ENCODE data around the gene MYO7B.

Gene MYO7B

GRCh38 chr2:127590386-127591190 is 55.1 kb downstream of the MYO7B start:
- no peak for DNase-seq

DNA sequence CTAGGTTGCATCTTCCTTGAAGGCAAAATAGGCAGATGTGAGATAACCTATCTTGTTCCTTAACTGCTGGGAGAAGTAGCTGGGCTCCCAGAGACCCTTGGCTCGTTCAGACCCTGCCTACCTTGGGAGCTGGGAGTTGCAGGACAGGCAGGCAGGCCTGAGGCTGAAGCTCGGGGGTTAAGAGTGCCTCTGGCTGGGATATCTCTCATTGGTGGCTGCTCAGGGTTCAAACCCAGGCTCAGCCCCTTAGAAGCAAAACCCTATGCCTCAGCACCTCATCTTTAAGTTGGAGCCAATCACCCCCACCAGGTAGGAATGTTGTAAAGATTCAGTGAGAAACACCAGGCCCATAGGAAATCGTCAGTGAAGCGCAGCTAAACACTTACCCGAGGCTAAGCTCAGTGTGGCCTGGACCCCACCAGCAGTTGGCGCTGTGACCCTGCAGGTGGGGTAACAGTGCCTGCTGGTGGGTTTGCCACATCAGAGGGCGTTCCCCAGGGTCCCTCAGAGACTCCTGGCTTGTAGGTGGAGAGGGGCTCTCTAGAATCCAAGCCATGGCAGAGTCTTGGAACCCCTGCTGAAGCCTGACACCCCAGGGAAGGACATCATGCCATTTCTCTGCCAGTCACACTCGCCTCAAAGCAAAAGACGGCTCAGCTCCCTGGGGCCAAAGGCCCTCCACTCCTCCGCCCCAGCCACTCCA is 55.9 kb downstream of the MYO7B start:
- peak; percentile 72 for DNase-seq

DNA sequence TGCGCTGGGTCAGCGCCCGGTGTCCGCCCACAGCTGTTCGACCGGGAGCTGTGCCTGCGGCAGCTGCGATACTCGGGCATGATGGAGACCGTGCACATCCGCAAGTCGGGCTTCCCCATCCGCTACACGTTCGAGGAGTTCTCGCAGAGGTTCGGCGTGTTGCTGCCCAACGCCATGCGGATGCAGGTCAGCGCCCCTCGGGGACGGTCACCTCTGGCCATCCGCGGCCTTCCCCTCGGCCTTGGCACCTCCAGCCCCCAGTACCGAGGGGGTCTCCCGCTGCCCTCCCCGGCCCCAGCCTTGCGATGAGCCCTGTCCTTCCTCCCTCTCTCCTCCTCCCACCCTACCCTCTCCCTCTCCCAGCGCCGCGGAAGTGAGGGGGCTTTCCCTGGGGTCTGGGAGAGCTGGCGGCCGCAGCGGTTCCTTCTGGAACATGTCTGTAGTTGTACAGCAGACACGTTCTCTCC is 57.3 kb downstream of the MYO7B start:
- DNase-seq, result no peak

DNA sequence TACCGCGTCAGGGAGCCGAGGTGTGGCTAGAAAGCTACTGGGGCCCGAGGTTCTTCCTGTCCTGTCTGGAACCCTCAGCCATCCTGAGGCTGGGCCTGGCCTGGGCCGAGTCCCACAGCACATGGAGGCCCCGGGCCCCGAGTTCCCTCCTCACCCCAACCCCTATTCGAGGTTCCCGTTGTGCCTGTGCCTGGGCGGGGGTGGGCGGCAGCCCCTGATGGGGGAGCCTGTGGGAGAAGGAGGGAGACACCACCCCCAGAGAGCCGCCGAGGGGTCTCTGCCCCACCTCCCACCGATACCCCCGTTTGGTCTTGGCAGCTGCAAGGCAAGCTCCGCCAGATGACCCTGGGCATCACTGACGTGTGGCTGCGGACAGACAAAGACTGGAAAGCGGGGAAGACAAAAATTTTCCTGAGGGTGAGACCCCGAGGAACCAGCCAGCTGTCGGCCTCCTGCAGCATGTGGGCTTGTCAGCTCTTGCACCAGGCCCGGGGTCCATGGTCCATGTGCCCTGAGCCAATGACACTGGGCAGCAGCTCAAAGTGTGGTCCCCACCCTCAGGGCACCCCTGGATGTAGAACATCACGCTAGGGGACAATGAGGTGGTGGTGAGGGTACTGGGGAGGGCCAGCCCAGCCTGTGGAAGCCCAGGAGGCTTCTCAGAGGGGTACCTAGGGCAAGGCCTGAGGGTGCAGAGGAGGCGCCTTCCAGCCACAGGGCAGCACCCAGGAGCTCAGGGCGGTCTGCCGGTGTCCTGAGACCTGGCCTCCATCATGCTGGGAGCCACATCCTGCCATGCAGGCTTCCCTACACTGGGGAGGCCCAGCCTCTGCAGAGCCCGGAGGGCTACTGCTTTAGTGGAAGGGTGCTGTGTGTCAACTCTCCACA is 58.0 kb downstream of the MYO7B start:
- no peak for DNase-seq

GRCh38 chr2:127594116-127594591 is 58.7 kb downstream of the MYO7B start:
- DNase-seq, result no peak

- DNase-seq, result no peak
These were observed 61.0 kb downstream of the MYO7B start for GRCh38 chr2:127596311-127597045.

GRCh38 chr2:127597046-127597983 is 61.8 kb downstream of the MYO7B start:
- DNase-seq, result no peak

DNA sequence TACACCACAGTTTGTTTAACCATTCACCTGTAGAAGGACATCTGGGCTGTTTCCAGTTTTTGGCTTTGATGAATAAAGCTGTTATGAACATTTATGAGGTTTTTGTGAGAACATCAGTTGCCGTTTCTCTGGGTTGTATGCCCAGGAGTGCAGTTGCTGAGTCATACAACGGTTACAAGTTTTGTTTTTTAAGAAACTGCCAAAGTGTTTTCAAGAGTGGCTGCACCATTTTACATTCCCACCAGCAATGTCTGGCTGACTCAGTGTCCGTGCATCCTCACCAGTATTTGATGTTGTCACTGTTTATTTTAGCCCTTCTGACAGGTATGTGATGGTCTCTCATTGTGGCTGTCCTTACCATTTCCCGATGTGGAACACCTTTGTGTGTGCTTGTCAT is 62.5 kb downstream of the MYO7B start:
- no peak for DNase-seq

DNA sequence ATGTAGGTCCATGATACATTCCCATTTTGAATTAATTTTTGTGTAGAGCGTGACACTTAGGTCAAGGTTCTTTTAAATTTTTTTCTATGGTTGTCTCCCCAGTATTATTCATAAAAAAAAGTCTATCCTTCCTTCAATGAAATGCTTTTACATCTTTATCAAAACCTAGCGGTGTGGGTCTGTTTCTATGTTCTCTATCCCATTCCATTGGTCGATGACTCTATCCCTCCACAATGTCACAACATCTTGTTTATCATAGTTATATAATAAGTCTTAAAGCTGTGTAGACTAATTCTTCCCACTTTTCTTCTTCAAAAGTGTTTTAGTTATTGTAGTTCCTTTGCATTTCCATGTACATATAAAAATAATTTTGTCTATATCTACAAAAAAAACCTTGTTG is 63.2 kb downstream of the MYO7B start:
- DNase-seq, result no peak

GRCh38 chr2:127599211-127599610 is 63.7 kb downstream of the MYO7B start:
- DNase-seq, result no peak

DNA sequence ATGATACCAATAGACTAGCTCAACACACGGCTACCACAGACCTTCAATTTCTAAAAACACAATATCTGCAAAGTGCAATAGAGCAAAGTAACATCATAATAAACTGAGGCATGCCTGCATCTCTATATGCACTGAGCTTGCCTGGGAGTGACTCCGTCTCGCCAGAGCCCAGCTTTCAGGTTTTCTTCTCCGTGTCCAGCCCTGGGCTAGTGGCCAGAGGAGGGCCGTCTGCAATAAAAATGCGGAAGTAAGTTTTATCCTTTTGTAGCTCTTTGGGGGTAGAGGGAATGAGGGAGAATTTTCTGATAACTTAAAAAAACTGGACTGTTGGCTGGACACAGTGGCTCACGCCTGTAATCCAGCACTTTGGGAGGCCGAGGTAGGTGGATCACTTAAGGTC is 69.5 kb downstream of the MYO7B start:
- no peak for DNase-seq

DNA sequence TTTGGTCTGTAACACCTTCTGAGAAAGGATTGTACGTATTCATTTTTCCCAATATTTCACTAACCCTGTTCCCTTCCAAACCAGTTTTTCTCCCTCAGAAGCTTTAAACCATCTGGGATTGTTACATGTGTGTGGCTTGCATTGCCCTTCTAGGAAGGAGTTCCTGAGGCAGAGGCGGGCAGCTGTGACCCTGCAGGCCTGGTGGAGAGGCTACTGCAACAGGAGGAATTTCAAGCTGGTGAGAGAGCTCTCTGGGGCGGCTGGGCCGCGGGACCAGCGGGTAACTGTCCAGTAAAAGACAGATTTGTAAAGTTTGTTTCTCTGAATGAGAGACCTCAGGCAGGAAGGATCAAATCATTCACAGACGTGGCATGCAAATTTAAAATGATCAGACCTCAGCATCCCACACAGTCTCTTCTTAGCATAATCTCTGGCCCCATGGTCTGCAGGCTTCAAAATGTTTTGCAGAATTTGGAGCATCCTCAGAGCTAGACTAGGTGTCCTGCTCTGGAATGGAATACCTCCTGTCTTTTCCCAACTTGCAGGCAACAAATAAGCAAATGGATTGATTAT is 70.3 kb downstream of the MYO7B start:
- DNase-seq, result no peak

- DNase-seq, result peak; percentile 4
These were observed 71.3 kb downstream of the MYO7B start for GRCh38 chr2:127606625-127607398.

DNA sequence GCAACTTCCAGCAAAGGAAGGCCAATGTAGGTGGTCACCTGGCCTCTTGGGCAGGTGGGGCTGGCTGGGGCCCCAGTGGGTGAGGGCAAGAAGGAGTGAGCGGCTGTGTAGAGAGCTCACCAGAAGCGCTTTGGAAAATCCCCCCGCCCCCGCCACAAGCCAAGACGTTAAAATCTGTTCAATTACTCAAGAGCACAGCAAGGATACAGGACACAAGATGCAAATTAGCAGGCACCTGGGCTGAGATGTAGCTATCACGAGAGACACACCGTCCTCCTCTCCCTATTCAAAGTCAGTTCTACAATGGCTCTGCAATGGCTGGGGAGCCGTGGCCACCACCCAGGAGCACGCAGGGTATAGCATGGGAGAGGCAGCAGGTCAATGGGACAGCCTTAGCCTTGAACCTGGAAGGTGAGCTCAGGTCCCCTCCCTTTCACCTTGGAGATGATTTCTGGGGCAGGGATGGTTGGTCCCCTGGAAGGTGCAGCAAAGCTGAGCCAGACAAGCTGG is 72.0 kb downstream of the MYO7B start:
- DNase-seq, result no peak

DNA sequence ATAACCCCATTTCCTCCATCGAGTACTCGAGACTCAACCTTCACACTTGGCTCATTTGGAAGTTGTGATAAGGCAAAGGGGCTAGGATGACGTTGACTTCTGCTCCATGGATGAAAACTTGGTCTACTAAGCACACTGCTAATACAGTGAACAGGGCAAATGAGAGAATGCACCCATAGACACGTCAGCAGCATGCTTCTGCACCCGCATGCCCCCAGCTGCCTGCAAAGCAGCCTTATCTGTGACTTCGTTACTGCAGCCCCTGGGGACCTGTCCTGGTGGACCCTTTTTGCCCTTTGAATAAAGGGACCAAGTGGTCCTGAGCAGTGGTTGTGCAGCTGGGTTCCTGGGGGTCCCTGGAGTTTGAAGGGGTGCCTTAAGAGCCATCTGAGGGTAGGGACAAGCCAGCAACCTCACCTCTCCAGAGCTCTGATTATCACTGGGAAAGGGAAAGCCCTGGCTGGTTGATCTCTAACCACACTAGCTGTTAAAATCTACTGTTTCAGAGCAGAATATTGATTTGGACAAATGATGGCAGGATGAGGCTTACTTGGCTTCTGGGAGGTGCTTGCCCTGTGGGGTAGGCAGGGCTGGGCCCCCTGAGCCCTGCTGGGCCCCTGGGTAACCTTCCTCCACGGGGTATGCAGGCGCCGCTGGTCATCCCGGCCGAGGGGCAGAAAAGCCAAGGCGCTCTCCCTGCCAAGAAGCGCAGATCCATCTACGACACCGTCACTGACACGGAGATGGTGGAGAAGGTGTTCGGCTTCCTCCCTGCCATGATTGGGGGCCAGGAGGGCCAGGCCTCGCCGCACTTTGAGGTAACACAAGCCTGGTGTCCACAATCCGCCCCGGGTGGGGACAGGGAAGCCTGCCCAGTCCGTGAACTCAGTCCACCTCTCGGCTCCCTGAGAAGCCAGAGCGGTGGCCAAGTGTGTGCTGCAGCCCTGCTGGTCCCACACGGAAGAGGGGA is 72.9 kb downstream of the MYO7B start:
- DNase-seq, result no peak

GRCh38 chr2:127609031-127609751 is 73.7 kb downstream of the MYO7B start:
- DNase-seq, result no peak

DNA sequence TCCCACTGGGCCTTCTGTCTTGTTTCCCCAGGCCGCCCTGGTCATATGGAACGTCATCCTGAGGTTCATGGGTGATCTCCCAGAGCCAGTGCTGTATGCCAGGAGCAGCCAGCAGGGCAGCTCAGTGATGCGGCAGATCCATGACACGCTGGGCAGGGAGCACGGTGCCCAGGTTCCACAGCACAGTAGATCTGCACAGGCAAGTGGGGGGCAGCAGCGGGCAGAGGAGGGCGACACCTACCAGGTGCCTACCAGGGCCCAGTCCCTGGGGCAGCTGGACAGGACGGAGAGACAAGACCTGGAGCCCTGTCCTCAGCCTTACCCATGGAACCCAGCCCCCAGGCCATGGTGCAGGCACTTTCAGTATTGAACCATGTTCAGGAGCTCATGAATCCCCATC is 74.3 kb downstream of the MYO7B start:
- no peak for DNase-seq

DNA sequence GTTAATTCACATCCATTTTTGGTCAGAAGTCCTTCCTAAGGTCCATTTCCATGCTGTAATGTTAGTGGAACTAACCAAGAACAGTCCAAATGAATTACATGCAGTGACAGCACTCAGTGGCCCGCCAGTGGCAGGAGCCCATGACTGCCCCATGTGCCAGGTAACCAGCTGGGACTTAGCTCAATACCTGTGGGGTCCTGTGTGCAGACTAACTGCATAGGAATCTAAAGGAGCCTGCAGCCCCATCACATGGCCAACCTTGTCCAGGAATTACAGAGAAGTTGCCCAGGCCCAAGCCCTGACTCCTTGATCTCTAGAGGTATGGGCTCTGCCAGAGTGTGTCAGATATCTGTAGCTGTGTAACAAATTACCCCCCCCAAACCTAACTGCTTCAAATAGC is 75.1 kb downstream of the MYO7B start:
- DNase-seq, result no peak

Measured in activated T-cell treated with anti-CD3 and anti-CD28 coated beads, Interleukin-2, amount 50 U/mL, for 1 hour (primary cell).